GM19351 (cell line): ENCODE data around the gene AP1M2.
"Not testable (repeated sequence)": the region's sequence is repeated elsewhere in the genome, so short reads cannot be mapped to it uniquely, and the experiment has no call there.

Source experiments
- ATAC-seq: cut with Tn5 transposase; IDR thresholded peaks from one replicate; pipeline ENCODE4 v1.9.1; 2021; ENCODE audit warnings: mild to moderate bottlenecking, moderate library complexity; ENCODE audit not compliant: unreplicated experiment

Gene AP1M2

DNA sequence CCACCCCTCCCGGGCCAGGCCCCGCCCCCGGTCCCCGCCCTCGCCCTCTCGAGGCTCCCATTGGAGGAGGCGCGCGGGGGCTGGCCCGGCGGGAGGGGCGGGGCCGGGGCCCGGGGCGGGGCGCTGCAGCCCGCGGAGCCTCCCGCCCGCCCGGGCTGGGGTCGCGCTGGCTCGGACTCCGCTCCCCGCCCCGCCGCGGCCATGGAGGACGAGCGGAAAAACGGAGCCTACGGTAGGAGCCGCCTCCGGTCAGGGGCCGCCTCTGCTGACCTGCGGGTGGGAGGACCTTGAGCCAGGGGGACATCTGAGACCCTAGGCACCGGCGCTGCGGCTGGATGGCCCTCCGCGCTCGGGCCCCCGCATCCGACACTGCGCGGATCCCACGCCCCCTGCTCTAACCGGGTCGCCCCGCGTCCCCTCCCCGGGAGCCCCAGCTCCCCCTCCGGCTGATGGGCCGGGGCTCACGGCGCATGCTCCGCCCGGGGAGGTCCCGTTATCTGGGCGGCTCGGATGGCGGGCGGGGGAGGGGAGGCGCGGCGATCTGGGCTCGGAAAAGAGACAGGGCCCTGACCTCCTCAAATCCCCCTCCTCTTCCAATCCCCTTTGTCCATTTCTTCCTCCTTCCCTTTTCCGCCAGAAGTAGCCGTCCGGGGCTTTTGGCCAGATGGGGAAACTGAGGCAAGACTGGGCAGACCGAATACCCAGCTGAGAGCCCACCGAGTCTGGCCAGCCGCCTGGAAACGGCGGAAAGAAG, 15.4 kb upstream of the AP1M2 start:
- peak; percentile 60 for ATAC-seq

DNA sequence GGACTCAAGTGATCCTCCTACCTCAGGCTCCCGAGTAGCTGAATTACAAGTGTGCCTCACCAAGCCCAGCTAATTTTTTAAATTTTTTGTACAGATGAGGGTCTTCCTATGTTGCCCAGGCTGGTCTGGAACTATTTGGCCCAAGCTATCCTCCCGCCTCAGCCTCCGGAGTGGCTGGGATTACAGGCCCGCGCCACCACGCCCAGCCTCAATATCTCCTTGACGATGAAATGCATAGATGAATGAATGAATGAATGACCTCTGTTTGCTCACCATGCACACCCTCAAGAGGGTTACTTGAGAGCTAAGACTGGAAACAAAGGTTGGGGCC, 14.9 kb upstream of the AP1M2 start:
- no peak for ATAC-seq

DNA sequence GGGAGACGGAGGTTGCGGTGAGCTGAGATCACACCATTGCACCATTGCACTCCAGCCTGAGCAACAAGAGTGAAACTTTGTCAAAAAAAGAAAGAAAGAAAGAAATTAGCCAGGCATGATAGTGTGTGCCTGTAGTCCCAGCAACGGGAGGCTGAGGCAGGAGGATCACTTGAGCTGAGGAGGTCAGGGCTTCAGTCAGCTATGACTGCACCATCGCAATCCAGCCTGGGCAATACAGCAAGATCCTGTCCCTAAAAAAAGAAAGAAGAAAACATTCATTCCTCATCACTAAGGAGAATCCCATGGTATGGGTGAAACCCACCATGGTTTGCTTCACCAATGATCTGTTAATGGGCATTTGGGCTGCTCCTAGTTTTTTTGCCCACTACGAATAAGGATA, 13.0 kb upstream of the AP1M2 start:
- ATAC-seq, result no peak

DNA sequence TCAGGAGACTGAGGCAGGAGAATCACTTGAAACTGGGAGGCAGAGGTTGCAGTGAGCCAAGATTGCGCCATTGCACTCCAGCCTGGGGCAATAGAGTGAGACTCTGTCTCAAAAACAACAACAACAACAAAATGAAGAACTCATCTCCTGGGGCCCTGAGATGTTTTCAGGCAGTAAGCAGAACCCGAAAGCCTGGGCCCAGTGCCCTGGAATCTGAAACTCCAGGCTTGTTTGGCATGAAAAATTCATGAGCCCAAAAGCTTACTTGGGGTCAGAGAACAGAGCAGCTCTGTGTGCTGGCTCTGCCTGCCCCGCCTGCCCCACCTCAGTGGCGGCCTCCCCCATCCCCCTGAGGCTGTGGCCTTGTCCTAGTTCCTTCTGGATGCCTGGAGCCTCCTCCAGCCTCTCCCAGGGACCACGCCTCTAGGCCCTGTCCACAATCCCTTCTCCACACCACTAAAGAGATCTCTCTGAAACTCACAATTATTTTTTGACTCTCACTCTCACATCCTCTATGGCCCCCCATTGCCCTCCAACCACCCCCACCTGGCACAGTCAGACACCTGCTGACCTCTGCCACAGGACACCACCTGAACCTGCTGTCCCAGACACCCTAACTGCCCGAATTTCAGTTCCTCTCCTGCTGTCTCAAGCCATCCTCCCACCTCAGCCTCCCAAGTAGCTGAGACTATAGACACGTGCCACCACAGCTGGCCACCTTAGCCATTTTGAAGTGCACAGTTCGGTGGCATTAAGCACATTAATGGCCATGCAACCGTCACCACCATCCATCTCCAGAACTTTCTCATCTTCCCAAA, 6.9 kb upstream of the AP1M2 start:
- ATAC-seq, result no peak

DNA sequence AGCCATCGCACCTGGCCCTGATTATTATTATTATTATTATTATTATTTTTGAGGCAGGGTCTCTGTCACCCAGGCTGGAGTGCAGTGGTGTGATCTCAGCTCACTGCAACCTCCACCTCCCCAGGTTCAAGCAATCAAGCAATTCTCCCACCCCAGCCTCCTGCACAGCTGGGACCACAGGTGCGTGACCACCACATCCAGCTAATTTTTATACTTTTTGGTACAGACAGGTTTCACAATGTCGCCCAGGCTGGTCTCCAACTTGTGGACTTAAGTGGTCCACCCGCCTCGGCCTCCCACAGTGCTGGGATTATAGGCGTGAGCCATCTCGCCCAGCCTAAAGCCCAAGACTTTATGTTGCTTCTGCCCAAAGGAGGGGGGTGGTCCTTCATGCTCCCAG, 6.0 kb upstream of the AP1M2 start:
- ATAC-seq, result no peak

DNA sequence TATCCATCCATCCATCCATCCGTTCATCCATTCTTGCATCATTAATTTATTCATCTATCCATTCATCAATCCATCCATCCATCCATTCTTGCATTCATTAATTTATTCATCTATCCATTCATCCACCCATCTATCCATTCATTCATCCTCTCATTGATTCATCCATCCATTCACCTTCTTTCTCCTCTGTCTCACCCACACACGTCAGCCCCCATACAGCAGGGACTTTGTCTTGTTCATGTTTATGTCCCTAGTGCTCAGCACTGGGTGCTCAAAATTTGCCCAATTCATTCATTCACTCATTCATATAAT, 683 bp upstream of the AP1M2 start:
- no peak for ATAC-seq

DNA sequence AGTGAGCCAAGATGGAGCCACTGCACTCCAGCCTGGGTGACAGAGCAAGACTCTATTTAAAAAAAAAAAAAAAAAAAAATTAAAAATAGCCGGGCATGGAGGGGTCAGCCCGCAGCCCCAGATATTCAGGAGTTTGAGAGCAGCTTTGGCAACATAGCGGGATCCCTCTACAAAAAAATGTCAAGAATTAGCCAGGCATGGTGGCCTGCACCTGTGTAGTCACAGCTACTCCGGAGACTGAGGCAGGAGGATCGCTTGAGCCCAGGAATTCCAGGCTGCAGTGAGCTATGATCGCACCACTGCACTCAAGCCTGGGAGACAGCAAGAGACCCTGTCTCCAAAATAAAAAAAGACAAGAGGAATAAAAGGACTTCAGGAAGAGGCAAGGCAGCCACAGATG, 716 bp downstream of the AP1M2 start:
- ATAC-seq, result no peak

DNA sequence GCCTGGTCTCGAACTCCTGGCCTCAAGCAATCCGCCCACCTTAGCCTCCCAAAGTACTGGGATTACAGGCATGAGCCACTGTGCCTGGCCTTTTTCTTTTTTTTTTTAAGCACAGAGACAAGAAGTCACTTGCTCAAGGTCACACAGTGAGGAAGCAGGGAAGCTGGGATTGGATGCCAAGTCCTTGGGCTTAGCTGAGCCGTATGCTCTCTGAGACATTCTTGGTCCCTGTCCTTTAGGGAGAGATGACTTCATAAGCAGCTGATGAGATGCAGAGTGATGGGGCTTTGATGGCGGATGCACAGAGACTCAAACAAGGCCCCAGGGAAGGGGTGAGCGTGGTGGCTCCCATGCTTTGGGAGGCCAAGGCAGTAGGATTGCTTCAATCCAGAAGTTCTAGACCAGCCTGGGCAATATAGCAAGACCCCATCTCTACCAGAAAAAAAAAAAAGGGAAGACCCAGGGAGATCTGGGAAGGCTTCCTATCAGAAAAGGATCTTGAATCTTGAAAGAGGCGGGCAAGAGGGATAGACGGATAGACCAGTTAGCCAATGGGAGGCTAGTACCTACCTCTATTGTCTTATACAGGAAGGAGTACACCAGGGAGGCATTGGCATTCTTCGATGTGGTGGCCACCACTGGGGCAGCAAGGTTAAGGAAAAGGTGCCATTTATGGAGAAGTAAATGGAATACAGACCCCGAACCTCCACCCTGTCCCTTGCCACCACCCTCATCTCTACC, 3.9 kb downstream of the AP1M2 start:
- ATAC-seq, result no peak

DNA sequence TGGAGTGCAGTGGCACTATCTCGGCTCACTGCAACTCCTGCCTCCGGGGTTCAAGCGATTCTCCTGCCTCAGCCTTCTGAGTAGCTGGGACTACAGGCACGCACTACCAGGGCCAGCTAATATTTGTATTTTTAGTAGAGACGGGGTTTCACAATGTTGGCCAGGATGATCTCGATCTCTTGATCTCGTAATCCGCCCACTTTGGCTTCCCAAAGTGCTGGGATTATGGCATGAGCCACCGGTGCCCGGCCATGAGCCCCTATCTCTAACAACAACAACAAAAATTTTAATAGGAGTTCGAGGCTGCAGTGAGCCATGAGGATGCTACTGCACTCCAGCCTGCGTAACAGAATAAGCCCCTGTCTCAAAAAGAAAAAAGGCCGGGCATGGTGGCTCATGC, 5.0 kb downstream of the AP1M2 start:
- no peak for ATAC-seq

DNA sequence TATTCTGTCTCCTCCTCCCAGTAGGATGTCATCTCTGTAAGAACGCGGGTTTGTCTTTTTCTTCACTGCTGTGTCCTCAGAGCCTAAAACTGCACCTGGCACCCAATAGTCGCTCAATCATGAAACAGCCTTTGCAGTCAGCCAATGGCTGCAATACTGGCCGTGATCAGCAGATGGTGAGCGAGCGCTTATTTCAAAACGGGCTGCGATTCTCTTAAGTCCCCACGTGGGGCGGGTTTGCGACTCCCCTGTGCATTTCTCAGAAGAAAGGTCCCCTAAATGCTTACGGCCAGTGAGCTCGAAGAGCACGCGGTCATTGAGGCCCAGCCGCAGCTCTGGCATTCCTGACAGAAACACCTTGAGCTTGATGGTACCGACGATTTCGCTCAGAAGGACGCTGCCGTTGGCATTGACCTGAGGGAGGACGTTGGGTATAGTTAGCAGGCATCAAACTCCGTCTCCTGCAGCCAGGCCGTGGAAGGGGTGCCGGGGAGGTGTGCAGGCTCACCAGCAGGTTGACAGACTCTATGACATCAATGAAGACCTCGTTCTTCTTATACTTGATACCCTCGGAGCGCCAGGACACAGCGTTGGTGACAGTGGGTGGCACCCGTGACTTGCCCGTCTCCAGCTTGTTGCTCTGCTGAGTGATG, 6.0 kb downstream of the AP1M2 start:
- ATAC-seq, result no peak

DNA sequence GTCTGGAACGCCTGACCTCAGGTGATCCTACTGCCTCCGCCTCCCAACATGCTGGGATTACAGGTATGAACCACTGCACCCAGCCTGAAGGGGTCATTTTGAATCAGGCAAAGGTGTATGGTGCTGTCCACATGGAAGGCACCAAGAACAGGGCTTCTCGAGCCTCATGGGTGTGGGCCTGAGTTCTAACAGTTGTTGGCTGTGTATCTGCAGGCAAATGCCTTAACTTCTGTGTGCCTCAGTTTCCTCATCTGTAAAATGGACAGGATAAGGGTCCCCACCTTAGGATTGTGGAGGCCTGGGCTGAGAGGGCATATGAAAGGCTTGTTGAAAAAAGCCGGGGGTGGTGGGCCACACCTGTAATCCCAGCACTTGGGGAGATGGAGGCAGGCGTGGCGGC, 9.2 kb downstream of the AP1M2 start:
- ATAC-seq, result no peak

DNA sequence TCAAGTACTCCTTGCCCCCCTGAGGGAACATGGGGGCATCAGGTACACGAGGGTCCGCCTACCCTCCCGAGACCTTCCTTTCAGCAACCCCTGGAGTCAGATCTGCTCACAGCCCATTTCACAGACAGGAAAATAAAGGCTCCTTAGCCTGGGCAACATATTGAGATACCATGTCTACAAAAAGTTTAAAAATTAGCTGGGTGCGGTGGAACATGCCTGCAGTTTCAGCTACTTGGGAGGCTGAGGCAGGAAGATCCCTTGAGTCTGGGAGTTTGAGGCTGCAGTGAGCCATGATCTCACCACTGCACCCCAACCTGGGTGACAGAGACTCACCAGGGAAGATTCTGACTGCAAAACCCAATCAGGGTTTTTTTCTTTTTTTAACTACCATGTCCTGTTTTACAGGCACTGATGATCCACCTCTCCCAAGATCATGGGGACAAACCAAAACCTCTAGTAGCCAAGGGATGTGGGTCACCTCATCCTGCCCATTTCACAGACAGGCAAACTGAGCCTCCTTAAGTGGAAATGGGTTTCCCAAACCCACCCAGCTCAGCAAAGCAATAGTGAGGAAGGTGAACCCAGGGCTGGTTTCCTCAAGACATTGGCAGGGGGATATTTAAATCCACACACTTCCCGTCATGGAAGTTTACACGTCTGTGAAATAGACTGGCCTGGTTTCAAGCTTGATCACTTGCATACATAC, 11.9 kb downstream of the AP1M2 start:
- no peak for ATAC-seq

DNA sequence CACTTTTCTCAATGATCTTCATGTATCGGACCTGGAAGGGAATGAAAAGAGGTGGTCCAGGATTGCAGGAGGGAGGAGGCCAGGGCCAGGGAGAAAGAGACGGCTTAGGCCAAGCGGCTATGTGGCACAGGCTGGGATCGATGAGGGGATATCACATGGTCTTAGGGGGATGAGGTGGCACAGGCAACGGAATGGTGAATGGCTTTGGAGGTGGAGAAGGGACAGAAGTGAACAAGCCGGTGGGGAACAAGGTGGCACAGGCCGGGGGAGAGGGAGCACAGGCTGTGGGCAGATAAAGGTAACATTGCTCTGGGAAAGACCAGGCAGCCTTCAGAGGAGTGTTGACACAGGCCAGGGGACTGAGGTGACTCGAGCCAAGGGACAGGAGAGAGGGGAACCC, 12.7 kb downstream of the AP1M2 start:
- ATAC-seq, result no peak

DNA sequence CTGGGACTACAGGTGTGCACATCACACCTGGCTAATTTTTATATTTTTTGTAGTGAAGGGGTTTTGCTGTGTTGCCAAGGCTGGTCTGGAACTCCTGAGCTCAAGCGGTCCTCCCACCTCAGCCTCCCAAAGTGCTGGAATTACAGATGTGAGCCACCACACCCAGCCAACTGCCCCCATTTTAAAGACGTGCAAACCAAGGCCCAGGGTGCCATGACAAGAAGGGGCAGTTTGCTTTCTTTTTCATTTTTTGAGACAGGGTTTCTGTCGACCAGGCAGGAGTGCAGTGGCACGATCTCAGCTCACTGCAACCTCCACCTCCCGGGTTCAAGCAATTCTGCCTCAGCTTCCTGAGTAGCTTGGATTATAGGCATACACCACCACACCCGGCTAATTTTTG, 13.3 kb downstream of the AP1M2 start:
- not testable (repeated sequence) for ATAC-seq

DNA sequence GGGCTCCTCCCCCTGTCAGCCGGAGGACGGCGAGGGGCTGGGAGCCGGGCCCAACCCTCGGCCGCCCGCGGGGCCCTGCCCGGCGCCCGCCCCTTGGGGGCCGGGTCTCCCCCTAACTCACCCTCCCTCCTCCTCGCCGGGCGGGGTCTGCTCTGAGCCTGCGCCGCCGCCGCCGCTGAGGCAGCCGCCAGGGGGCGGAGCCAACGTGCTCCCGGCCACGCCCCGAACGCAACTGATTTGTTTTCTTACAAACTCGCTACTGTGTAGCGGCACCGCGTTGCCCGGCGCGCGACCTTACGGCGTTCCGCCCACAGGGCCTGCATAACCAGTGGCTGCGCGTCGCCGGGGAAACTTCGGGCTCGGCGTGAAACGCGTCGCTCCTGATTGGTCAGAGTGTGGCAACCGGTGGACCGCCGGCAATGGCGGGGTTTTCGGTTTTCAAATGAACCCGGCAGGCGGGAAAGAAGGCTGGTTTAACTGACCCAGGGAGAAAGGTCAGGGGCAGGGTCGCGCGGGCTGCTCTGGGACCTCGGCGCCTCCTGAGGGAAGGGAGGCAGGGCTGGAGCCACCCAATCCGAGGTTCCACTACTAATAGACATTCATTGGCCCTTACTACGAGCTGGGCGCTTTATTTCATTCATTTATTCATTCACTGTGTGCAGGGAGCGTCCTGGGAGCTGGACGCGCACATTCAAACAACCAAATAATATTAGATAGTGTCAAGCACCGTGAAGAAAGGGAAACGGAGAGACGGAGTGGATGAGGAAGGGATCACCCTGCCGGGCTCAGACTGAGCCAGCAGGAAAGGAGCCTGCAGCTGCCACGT, 18.1 kb downstream of the AP1M2 start, which contains the start of gene CDKN2D:
TSS of gene CDKN2D (minus strand) at position 154 of the 826 bp plus-strand sequence. CDS start 326 bp downstream, outside the sequence.
- peak; percentile 52 for ATAC-seq

DNA sequence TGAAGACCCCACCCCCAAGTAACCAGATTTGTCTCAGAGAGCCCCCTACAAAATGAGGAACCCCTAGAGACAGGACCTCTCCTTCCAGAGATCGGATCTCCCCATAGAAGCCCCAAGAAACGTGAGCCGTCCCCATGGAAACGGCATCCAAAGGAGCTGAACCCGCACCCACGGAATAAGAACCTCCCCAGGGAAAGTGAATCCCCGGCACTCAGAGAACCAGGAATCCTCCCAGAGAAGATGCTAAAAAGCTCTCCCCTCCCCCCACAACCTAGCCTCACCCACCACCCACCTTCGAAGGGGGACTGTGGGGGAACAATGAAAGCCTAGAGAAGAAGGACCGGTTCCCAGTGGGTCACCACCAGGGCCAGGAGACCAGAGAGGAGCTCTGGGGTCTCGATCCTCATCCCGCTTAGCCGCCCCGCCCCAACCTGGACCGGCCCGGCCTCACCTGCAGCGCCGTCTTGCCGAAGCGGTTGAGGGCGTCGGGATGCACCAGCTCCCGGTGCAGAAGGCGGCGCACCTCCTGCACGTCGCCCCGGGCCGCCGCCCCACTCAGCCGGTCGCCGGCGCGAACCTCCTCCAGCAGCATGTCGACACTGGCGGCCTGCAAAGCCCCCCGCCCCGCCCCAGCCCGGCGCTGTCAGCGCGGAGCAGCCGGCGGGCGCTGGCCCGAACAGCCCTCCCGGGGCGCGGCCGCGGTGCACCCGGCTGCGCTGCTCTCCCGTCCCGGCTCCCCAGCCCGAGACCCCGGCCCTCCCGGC, 18.9 kb downstream of the AP1M2 start:
- ATAC-seq, result no peak

DNA sequence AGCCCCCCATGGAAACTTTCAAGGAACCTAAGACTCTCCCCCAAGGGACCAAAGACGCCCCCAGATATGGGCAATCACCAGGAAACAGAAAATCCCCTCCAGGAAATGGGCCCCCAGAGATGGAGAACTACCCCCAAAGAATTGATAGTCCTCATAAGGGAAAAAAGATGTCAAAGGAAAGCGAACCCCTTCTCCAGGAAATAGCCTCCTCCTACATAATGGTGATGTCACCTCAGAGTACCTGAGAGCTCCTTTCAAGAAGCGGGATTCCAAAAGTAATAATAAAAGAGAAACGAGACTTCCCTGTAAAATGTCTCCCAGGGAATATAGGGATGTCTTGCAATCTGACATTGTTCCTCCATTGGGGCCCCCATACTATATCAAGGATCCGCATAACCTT, 19.5 kb downstream of the AP1M2 start:
- no peak for ATAC-seq

DNA sequence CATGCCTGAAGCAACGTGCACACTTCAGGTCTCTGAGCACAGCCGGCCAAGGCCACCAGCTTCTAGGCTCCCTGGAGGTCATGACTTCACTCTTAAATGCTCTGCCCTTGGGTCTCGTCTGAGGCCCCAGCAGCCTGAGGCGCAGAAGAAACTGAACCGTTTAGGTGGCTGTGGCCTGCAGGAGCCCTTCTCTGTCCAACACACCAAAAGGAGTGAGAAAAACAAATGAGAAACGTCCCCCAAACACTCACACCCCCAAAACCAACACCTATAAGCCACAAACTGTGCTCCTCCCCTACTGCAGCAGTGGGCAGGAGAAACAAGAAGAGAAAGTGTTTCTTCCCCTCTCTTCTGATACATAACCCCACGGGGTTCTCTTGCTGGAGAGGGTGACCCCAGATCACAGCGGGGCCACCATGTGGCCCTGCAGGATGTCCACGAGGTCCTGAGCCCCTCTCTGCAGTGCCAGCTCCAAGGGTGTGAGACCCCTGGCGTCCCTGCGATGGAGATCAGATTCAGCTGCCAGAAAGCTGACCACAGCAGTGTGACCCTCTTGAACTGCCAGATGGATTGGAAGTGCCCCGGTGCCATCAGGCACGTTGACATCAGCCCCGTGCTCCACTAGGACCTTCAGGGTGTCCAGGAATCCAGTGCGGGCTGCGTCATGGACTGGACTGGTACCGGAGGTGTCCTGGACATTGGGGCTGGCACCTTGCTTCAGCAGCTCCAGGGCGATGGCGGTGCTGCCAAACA, 20.3 kb downstream of the AP1M2 start:
- ATAC-seq, result peak; percentile 34

DNA sequence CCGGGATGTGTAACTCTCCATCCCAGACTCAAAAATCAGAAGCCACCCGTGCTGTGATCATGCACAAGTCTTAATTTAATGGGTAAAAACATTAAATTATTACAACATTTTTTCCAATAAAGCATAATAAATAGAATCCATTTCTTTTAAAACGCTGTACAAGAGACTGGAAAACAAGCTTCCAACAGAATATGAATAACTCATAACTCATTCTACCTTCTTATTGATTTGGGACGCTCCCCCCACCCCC, 20.8 kb downstream of the AP1M2 start:
- ATAC-seq, result no peak
